ENCODE results near the gene ARHGEF10L.
A peak's percentile ranks its signal among the peaks of the same experiment; 100 is the strongest.

Gene ARHGEF10L

GRCh38 chr1:17601643-17602382 lies 62.3 kb downstream of the ARHGEF10L start:
- Mint-ChIP-seq H3K27ac (no peak overlapping the region), H3K27me3 (peaks cover 25% of the 10 kb centered on the region), H3K4me3 (no peak overlapping the region), H3K4me1 (peaks cover 4% of the 10 kb centered on the region), H3K9me3 (no peaks in the 10 kb centered on the region)
- ATAC-seq (no peak), DNase-seq (no peak)

DNA sequence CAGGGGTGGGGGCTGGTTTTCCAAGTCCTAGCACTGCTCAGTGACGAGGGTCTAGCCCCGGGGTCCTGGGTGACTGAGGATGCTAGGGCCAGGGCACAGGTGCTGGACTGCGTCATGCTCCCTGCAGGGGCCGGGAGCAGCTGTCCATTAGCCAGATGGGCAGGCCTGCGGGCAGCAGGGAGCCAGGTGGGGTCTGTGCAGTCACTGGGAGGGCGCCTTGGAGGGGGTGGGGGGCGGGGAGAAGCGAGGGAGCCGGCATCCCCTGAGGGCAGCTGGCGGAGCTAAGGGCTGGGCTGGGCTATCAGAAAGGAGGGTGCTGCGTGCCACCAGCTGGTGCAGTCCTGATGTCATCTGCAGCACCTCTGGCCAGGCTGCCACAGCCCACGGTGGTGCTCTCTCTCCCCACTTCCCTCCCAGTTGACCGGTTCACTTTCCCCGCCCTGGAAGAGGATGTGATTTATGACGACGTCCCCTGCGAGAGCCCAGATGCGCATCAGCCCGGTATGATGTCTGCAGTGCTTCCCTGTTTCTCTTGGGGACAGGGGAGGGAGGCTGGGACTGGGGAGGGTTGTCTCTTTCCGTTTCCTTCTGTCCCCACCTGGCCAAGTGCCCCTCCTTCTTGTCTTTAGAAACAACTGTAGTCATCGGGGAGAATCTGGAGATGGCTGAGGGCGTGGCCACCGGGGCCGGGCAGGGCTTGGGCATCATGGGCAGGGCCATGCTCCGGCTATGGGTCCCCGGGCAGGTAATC lies 63.8 kb downstream of the ARHGEF10L start:
- Mint-ChIP-seq H3K4me1 (peaks cover 4% of the 10 kb centered on the region), H3K27me3 (peaks cover 25% of the 10 kb centered on the region), H3K27ac (no peak overlapping the region), H3K9me3 (no peaks in the 10 kb centered on the region), H3K4me3 (no peak overlapping the region)
- DNase-seq (no peak), ATAC-seq (no peak)

DNA sequence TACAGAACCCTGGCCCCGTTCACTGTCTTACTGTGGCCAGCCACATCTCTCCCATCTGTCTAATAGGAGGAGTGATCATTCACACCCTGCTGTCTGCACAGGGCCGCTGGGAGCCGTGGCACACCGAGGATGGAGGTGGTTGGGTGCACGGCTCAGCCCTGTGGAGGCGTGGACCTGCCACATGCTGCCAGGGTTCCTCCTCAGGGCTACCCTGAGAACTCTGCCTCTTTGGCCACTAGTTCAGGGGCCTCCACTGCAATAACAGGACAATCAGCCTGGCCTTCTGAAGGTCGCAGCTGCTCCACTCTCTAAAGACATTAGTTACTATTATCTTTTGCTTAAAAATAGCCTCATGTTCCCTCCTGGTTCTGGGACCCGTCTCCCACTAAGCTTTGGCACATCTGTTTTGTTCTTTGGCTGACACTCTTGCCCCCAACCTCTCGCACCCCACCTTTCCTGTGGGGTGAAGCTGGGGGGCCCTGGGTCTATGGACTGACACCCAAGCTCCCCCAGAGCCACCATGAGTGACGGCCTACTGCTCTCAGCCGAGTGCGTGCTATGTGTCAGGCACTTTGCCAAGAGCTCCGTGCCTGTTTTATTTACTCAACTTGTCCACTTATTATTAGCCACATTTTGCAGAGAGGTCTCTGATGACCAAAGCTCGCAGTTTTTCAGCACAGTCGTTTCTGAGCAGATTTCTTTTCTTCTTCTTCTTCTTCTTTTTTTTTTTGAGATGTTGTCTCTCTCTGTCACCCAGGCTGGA lies 66.3 kb downstream of the ARHGEF10L start:
- DNase-seq, result no peak
- ATAC-seq, result no peak
- peaks cover 25% of the 10 kb centered on the region for H3K27me3 Mint-ChIP-seq

GRCh38 chr1:17606826-17607440 lies 67.4 kb downstream of the ARHGEF10L start:
- no peak overlapping the region for H3K4me3 Mint-ChIP-seq
- DNase-seq (peak; percentile 39 to 44), ATAC-seq (no peak)
- no peak overlapping the region for H3K27ac Mint-ChIP-seq
- peaks cover 25% of the 10 kb centered on the region for H3K27me3 Mint-ChIP-seq
- H3K4me1 Mint-ChIP-seq, result peaks cover 4% of the 10 kb centered on the region
- H3K9me3 Mint-ChIP-seq, result no peaks in the 10 kb centered on the region

More for the DNA sequence above, 66.3 kb downstream of the ARHGEF10L start:
- Mint-ChIP-seq H3K9me3 (no peaks in the 10 kb centered on the region), H3K27ac (no peak overlapping the region), H3K4me3 (no peak overlapping the region), H3K4me1 (peaks cover 4% of the 10 kb centered on the region)

DNA sequence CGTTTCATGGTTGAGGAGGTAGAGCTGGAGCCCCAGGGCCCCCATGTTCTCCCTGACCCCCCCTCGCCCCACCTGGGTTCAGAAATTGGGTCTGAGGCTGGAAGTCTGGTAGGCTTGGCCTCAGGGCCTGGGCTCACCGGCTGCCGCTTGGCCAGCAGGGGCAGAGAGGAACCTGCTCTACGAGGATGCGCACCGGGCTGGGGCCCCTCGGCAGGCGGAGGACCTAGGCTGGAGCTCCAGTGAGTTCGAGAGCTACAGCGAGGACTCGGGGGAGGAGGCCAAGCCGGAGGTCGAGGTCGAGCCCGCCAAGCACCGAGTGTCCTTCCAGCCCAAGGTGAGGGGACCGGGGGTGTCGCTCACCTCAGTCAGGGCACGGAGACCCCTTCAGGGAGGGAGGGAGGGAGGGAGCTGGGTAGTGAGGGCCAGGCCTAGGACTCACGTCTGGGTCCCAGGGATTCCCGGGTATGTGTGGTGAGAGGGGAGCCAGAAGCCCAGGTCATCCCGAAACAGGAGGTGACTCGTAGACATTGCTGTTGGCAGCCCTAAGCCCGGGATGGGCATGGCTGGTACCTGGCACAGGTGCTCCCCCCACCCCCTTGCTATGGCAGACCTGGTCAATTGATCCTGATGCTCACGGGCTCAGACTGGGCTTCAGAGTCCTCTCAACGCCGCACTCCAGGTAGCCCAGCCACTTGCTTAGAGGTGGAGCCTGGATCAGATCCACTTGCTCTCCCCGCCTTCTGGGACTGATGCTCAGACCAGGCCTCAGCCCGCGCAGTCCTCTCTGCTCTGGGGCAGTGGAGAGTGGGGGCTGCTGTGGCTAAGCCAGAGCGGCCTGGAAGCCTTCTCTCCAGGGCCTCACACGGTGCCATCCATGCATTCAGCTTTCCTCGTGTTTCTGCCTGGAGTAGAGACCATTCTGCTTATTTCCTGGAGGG lies 68.4 kb downstream of the ARHGEF10L start:
- Mint-ChIP-seq H3K4me3 (no peak overlapping the region), H3K27ac (no peak overlapping the region), H3K4me1 (peaks cover 4% of the 10 kb centered on the region), H3K27me3 (peaks cover 15% of the 10 kb centered on the region), H3K9me3 (no peaks in the 10 kb centered on the region)
- ATAC-seq, result no peak
- DNase-seq, result no peak

DNA sequence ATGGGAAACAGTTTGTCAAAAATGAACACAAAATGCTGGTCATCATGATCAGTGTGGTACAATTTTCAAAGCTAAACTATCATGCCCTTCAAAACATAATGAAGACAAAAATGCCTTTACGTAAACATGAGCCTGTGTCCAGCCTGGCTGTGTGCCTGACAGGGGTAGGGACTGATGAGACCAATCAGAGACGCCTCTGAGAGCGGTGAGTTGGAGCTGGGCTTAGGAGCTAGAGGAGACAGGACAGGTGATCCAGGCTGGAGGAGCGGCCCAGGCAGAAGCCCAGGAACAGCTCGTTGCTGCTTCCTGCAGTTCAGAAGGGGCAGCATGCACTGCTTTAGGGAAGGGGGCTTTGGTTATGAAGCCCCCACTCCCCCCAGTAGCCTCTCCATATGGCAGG lies 70.0 kb downstream of the ARHGEF10L start:
- DNase-seq (no peak), ATAC-seq (no peak)
- H3K4me1 Mint-ChIP-seq, result no peaks in the 10 kb centered on the region
- no peak overlapping the region for H3K4me3 Mint-ChIP-seq
- H3K9me3 Mint-ChIP-seq, result no peaks in the 10 kb centered on the region
- H3K27ac Mint-ChIP-seq, result no peak overlapping the region
- H3K27me3 Mint-ChIP-seq, result peaks cover 8% of the 10 kb centered on the region

- no peak for DNase-seq
- H3K4me3 Mint-ChIP-seq, result no peak overlapping the region
- H3K4me1 Mint-ChIP-seq, result no peaks in the 10 kb centered on the region
- H3K27me3 Mint-ChIP-seq, result peaks cover 8% of the 10 kb centered on the region
- H3K9me3 Mint-ChIP-seq, result no peaks in the 10 kb centered on the region
- H3K27ac Mint-ChIP-seq, result no peak overlapping the region
- ATAC-seq, result no peak
Measured at GRCh38 chr1:17610085-17610484, 70.6 kb downstream of the ARHGEF10L start.

DNA sequence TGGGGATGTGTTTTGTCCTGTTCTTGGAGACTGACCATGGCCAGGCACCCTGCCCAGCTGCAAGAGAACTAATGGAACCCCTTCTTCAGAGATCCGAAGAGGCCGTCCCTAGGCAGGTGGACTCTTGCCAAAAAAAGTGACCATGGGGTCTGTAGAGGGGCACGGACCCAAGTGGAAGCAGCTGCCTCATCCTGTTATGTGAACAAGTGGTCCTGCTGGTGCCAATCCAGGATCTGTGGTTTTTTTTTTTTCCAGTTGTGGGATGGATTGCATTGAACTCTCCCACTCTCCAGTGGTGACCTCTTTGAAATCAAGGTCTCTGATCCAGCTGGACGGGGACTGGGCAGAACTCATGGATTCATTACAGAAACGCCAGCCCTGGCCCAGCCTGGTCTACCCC lies 71.2 kb downstream of the ARHGEF10L start:
- no peak overlapping the region for H3K27ac Mint-ChIP-seq
- no peaks in the 10 kb centered on the region for H3K9me3 Mint-ChIP-seq
- H3K4me3 Mint-ChIP-seq, result no peak overlapping the region
- no peaks in the 10 kb centered on the region for H3K4me1 Mint-ChIP-seq
- DNase-seq (no peak), ATAC-seq (no peak)
- peaks cover 8% of the 10 kb centered on the region for H3K27me3 Mint-ChIP-seq

GRCh38 chr1:17611991-17612390 lies 72.5 kb downstream of the ARHGEF10L start:
- ATAC-seq, result no peak
- peaks cover 7% of the 10 kb centered on the region for H3K27me3 Mint-ChIP-seq
- H3K4me1 Mint-ChIP-seq, result no peaks in the 10 kb centered on the region
- H3K27ac Mint-ChIP-seq, result no peak overlapping the region
- no peak overlapping the region for H3K4me3 Mint-ChIP-seq
- DNase-seq, result no peak
- H3K9me3 Mint-ChIP-seq, result no peaks in the 10 kb centered on the region

DNA sequence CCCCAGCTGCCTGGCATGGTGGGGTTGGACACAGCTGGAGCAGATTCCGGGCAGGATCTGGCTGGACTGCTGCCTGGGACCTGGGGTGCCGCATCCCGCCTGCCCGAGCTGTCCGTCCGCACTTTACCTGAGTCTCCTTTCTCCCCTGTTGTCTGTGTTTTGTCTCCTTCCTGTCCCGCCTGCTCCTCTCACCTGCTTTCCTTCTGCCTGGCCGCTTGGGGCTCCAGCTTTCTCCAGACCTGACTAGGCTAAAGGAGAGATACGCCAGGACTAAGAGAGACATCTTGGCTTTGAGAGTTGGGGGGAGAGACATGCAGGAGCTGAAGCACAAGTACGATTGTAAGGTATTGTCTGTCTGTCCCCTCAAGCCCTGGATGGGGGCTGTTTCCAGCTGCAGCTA lies 73.3 kb downstream of the ARHGEF10L start:
- no peak for DNase-seq
- no peak for ATAC-seq
- Mint-ChIP-seq H3K27me3 (peaks cover 7% of the 10 kb centered on the region), H3K9me3 (no peaks in the 10 kb centered on the region), H3K27ac (no peak overlapping the region), H3K4me1 (no peaks in the 10 kb centered on the region), H3K4me3 (no peak overlapping the region)

DNA sequence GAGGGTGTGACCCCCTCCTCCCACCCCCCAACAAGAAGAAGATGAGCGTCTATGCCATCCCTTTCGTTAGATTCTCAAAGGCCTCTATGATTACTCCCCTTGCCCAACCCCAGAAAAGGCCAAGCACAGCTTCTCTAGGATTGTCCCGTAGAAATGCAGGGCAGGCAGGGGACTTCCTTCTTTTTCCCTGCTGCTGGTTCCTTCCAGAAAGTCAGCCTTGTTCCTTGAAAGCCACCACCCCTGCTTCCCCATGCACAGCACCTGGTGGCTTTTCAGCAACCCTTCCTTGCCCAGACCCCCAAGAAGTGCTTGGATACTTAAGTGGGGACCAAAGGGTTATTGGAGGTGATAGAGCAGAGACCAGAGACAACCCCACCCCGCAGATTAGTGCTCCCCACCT lies 75.1 kb downstream of the ARHGEF10L start:
- Mint-ChIP-seq H3K4me1 (no peaks in the 10 kb centered on the region), H3K4me3 (no peak overlapping the region), H3K9me3 (no peaks in the 10 kb centered on the region), H3K27ac (no peak overlapping the region), H3K27me3 (peaks cover 21% of the 10 kb centered on the region)
- DNase-seq (no peak), ATAC-seq (no peak)

DNA sequence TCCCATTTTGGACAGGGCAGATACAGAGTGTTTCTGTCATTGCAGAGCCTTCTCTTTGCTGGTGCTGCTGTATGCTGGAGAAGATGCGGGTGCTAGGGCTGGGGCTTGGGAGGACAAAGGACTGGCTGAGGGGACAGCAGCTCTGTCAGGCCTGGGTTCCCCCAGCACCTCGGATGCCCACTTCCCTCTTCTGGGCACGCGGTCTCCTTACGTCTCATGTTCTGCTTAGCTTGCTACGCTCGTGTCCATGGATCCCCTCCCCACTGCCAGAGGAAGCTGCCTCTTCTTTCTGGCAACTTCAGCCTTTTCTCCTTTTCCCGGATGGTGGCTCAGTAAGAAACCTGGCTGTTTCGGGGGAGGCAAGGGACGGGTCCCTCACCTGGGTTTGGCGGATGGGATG lies 75.7 kb downstream of the ARHGEF10L start:
- DNase-seq, result no peak
- H3K9me3 Mint-ChIP-seq, result no peaks in the 10 kb centered on the region
- peaks cover 23% of the 10 kb centered on the region for H3K27me3 Mint-ChIP-seq
- H3K27ac Mint-ChIP-seq, result no peak overlapping the region
- no peak for ATAC-seq
- no peak overlapping the region for H3K4me3 Mint-ChIP-seq
- H3K4me1 Mint-ChIP-seq, result no peaks in the 10 kb centered on the region

GRCh38 chr1:17615959-17616358 lies 76.5 kb downstream of the ARHGEF10L start:
- DNase-seq (no peak), ATAC-seq (no peak)
- H3K4me1 Mint-ChIP-seq, result no peaks in the 10 kb centered on the region

GRCh38 chr1:17616731-17617279 lies 77.3 kb downstream of the ARHGEF10L start:
- H3K4me1 Mint-ChIP-seq, result no peaks in the 10 kb centered on the region
- peaks cover 29% of the 10 kb centered on the region for H3K27me3 Mint-ChIP-seq
- no peak overlapping the region for H3K27ac Mint-ChIP-seq
- no peak overlapping the region for H3K4me3 Mint-ChIP-seq
- no peaks in the 10 kb centered on the region for H3K9me3 Mint-ChIP-seq
- no peak for ATAC-seq
- DNase-seq, result no peak

More at GRCh38 chr1:17615959-17616358, 76.5 kb downstream of the ARHGEF10L start:
- peaks cover 29% of the 10 kb centered on the region for H3K27me3 Mint-ChIP-seq
- H3K27ac Mint-ChIP-seq, result no peak overlapping the region
- no peaks in the 10 kb centered on the region for H3K9me3 Mint-ChIP-seq
- no peak overlapping the region for H3K4me3 Mint-ChIP-seq
